Measurements from ENCODE around the gene ZXDA.
"Not testable (repeated sequence)": the region's sequence is repeated elsewhere in the genome, so short reads cannot be mapped to it uniquely, and the experiment has no call there.

Gene ZXDA

GRCh38 chrX:57915680-57916079, 5.4 kb upstream of the ZXDA start:
- H3K9ac ChIP-seq, result no peak overlapping the region
- no peak overlapping the region for H3K4me2 ChIP-seq
- no peak overlapping the region for H2AFZ ChIP-seq (ENCODE audit: low read depth)
- no peaks in the 10 kb centered on the region for H4K20me1 ChIP-seq (ENCODE audit: insufficient read depth)
- no peak for TF ChIP-seq CTCF (conservative IDR thresholded peaks at IDR 0.05; ENCODE audit: low read depth, low read length)
- no peaks in the 10 kb centered on the region for H3K79me2 ChIP-seq (ENCODE audit: insufficient read depth, low read depth)
- no peaks in the 10 kb centered on the region for H3K36me3 ChIP-seq (ENCODE audit: insufficient read depth)
- H3K4me3 ChIP-seq (IDR thresholded peaks at IDR 0.05; ENCODE audit: insufficient read depth, low read depth, low read length), result no peak overlapping the region
- H3K27me3 ChIP-seq (ENCODE audit: insufficient read depth, low read depth), result no peaks in the 10 kb centered on the region
- H3K27ac ChIP-seq, result no peak overlapping the region
- H3K4me1 ChIP-seq (ENCODE audit: low read depth, poor library complexity, severe bottlenecking), result peaks cover 5% of the 10 kb centered on the region

GRCh38 chrX:57909595-57910286, 517 bp downstream of the ZXDA start:
- H3K9ac ChIP-seq, result peak overlapping the region; percentile 55
- not testable (repeated sequence) for H3K4me1 ChIP-seq (ENCODE audit: low read depth, poor library complexity, severe bottlenecking); H3K79me2 ChIP-seq (ENCODE audit: insufficient read depth, low read depth); H2AFZ ChIP-seq (ENCODE audit: low read depth); H3K4me2 ChIP-seq; H3K27me3 ChIP-seq (ENCODE audit: insufficient read depth, low read depth); H3K27ac ChIP-seq; H3K4me3 ChIP-seq (IDR thresholded peaks at IDR 0.05; ENCODE audit: insufficient read depth, low read depth, low read length); H4K20me1 ChIP-seq (ENCODE audit: insufficient read depth); H3K36me3 ChIP-seq (ENCODE audit: insufficient read depth)

GRCh38 chrX:57908972-57909594, 1.2 kb downstream of the ZXDA start:
- H3K36me3 ChIP-seq (ENCODE audit: insufficient read depth); H3K4me3 ChIP-seq (IDR thresholded peaks at IDR 0.05; ENCODE audit: insufficient read depth, low read depth, low read length); H2AFZ ChIP-seq (ENCODE audit: low read depth); H4K20me1 ChIP-seq (ENCODE audit: insufficient read depth); H3K79me2 ChIP-seq (ENCODE audit: insufficient read depth, low read depth); H3K4me1 ChIP-seq (ENCODE audit: low read depth, poor library complexity, severe bottlenecking); H3K27me3 ChIP-seq (ENCODE audit: insufficient read depth, low read depth); H3K4me2 ChIP-seq; H3K27ac ChIP-seq; H3K9ac ChIP-seq: not testable (repeated sequence)

- no peak overlapping the region for H3K4me3 ChIP-seq (IDR thresholded peaks at IDR 0.05; ENCODE audit: insufficient read depth, low read depth, low read length)
Measured at GRCh38 chrX:57906790-57907189, 3.5 kb downstream of the ZXDA start.

GRCh38 chrX:57905141-57905540, 5.1 kb downstream of the ZXDA start:
- H3K79me2 ChIP-seq (ENCODE audit: insufficient read depth, low read depth), result no peaks in the 10 kb centered on the region
- no peak overlapping the region for H3K27ac ChIP-seq
- no peaks in the 10 kb centered on the region for H4K20me1 ChIP-seq (ENCODE audit: insufficient read depth)
- H3K9ac ChIP-seq, result no peak overlapping the region
- H2AFZ ChIP-seq (ENCODE audit: low read depth), result no peak overlapping the region
- no peaks in the 10 kb centered on the region for H3K36me3 ChIP-seq (ENCODE audit: insufficient read depth)
- H3K27me3 ChIP-seq (ENCODE audit: insufficient read depth, low read depth), result no peaks in the 10 kb centered on the region
- TF ChIP-seq CTCF (conservative IDR thresholded peaks at IDR 0.05; ENCODE audit: low read depth, low read length), result no peak
- H3K4me3 ChIP-seq (IDR thresholded peaks at IDR 0.05; ENCODE audit: insufficient read depth, low read depth, low read length), result no peak overlapping the region
- H3K4me2 ChIP-seq, result no peak overlapping the region
- H3K4me1 ChIP-seq (ENCODE audit: low read depth, poor library complexity, severe bottlenecking), result no peaks in the 10 kb centered on the region

More at GRCh38 chrX:57906790-57907189, 3.5 kb downstream of the ZXDA start:
- Histone ChIP-seq H3K79me2 (ENCODE audit: insufficient read depth, low read depth) (no peaks in the 10 kb centered on the region), H4K20me1 (ENCODE audit: insufficient read depth) (no peaks in the 10 kb centered on the region), H3K27me3 (ENCODE audit: insufficient read depth, low read depth) (no peaks in the 10 kb centered on the region), H3K4me2 (no peak overlapping the region), H3K9ac (no peak overlapping the region), H3K4me1 (ENCODE audit: low read depth, poor library complexity, severe bottlenecking) (peaks cover 8% of the 10 kb centered on the region), H3K36me3 (ENCODE audit: insufficient read depth) (no peaks in the 10 kb centered on the region), H2AFZ (ENCODE audit: low read depth) (no peak overlapping the region), H3K27ac (no peak overlapping the region)
- TF ChIP-seq CTCF (conservative IDR thresholded peaks at IDR 0.05; ENCODE audit: low read depth, low read length), result no peak
